Omental fat pad (tissue), 4 donors: ENCODE results near the gene TUBAL3. TPM values are rescaled to one million over a fixed set of nuclear protein-coding genes. Genes with fewer than 3 reads are reported as not detected.

Experiments used
- ATAC-seq: fragments of 150-250 bp; one replicate; pipeline ENCODE4 v1.9.1; 2016; ENCODE audit warnings: mild to moderate bottlenecking, moderate library complexity; ENCODE audit not compliant: low FRiP score
- DNase-seq: peaks from one replicate; pipeline ENCODE4 v3.0.0-alpha.2; 2019; ENCODE audit warnings: low spot score
- total RNA-seq, 4 donors: library from RNA; depleted of rRNA; stranded (reverse); fragments of >200 nt; gene quantifications; one replicate each; pipeline ENCODE4 v1.1.0, GENCODE V29; 2016
- TF ChIP-seq, protein P1 (sequence below), 3 donors: fragments of 450-650 bp; IDR thresholded peaks; one replicate each; pipeline ENCODE4 v1.5.1; 2016 to 2017; ENCODE audit warnings: antibody characterized with exemption in 3 of 3, mild to moderate bottlenecking in 3 of 3, moderate library complexity in 2 of 3

Gene TUBAL3
- total RNA-seq, 4 donors from 2014 or later = not detected

DNA sequence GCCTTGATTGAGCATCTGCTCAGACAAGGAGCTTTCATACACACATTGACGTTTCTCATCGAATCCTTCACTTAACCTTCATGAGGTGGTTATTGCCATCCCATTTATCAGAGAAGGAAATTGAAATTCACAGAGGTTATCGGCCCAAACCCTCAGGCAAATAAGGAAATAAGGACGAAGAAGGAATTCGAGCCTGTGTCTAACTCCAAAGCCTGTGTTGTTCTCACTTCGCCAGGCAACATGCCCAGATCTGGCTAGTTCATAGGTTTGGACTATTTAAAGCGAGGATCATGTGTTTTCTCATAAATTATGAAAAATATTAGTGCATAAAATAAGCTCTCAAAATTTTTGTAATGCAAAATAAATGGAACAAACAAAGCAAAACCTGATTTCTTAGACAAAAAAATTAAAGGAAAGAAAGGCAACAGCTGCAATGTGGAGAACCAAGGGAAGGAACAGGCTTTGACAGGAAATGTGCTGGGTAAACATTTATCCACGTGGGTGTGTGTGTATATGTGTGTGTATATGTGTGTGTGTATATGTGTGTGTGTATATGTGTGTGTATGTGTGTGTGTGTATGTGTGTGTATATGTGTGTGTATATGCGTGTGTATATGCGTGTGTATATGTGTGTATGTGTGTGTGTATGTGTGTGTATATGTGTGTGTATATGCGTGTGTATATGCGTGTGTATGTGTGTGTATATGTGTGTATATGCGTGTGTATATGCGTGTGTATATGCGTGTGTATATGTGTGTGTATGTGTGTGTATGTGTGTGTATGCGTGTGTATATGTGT lies 35.1 kb downstream of the TUBAL3 start:
- ATAC-seq (no peak), DNase-seq (no peak)
- TF ChIP-seq, protein P1, sequence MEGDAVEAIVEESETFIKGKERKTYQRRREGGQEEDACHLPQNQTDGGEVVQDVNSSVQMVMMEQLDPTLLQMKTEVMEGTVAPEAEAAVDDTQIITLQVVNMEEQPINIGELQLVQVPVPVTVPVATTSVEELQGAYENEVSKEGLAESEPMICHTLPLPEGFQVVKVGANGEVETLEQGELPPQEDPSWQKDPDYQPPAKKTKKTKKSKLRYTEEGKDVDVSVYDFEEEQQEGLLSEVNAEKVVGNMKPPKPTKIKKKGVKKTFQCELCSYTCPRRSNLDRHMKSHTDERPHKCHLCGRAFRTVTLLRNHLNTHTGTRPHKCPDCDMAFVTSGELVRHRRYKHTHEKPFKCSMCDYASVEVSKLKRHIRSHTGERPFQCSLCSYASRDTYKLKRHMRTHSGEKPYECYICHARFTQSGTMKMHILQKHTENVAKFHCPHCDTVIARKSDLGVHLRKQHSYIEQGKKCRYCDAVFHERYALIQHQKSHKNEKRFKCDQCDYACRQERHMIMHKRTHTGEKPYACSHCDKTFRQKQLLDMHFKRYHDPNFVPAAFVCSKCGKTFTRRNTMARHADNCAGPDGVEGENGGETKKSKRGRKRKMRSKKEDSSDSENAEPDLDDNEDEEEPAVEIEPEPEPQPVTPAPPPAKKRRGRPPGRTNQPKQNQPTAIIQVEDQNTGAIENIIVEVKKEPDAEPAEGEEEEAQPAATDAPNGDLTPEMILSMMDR (IDR thresholded peaks at IDR 0.05) = no peak

DNA sequence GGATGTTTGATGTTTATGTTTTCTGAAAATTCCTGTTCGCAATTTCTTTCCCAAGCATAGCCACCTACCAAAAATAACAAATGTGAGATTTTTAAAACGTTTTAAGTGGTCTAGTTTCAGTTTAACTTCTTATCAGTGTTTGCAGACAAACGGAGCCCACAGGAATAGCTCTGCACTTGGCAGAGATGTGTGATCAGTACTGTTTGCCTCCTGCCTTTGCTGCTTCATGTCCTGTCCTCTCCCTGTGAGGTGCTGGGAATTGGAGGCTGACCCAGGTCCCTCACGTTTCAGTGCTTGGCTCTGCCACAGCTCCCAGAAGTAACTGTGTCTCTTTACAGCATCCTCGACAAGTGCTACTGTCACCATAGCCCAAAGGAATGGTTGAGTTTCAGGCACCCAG lies 38.7 kb downstream of the TUBAL3 start:
- TF ChIP-seq, protein P1 (IDR thresholded peaks at IDR 0.05) = no peak
- DNase-seq = no peak
- no peak for ATAC-seq

DNA sequence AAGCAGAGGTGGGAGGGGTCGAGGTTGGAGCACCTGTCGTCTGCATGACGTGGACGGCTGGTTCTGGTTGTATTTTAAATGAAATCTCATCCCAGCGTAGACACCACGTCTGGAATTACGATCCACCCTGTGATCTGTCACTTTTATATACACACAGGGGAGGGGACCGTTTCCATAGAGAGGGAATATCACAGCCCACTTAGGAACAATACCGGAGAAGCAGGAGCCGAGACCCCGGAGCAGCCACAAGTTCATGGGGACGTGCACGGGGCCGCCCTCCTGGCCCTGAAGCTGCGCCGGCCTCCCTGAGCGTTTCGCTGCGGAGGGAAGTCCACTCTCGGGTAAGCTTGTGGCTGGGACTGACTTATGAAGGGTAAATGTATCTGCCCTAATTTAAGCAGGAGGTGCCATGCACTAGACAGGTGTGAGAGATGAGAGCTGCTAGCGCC lies 39.7 kb downstream of the TUBAL3 start, which contains the start of gene UCN3:
TSS of gene UCN3 (plus strand) at position 77 of the 449 bp plus-strand sequence. CDS start 8,755 bp downstream, outside the sequence.
- TF ChIP-seq, protein P1 (IDR thresholded peaks at IDR 0.05) = no peak
- DNase-seq (no peak), ATAC-seq (no peak)

DNA sequence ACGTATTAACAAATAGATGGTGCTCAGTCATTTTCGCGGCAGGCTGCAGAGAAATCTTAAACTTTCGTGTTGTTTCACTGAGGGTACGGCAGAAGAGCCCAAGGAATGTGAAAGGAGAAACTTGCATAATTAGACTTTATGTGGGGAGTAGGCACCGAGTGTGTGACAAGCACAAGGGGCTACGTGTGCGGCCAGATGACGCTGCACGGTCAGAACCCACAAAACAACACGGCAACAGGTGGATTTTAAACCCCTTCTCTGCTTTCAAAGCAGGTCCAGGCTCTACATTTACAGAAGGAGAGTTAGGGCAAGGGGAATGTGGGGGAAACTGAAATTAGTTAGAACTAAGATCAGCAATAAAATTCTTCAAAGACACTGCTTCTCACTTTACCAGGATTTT lies 40.3 kb downstream of the TUBAL3 start:
- TF ChIP-seq, protein P1 (IDR thresholded peaks at IDR 0.05) = no peak
- ATAC-seq (no peak), DNase-seq (no peak)

DNA sequence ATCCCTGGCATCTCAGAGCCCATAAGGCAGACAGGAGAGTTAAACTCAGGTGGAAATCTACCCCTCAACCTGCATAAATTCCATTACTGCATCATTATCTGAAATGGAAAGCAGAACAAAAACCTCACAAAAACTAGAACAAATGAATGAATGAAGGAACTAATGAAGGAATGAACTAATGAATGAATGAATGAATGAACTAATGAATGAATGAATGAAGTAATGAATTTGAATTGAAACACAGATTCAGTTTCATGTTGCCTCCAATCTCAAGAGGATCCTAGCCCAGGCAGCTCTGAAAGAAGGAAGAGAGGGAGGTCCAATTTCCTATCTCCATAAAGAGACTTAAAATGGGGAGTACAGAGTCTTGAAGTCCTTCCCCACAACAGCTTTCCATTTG lies 41.8 kb downstream of the TUBAL3 start:
- no peak for ATAC-seq
- TF ChIP-seq, protein P1 (IDR thresholded peaks at IDR 0.05) = no peak
- no peak for DNase-seq

DNA sequence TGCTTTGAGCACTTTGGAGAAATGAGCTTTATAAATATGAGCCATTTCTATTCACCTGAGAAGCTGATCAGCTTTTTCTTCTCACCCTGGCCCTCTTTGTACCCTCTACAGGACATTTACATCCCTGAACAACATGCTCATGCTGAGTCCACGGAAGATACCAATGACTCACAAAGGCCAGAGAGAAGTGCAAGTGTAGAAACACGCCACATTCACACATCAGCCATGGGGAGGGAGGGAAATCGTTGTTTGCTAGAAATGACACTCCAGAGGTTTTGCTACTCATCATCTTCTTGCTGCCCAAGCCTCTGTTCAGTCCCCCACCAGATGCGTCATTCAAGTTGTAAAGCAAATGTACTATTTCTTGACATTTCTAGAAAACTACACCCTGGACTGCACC lies 42.7 kb downstream of the TUBAL3 start:
- TF ChIP-seq, protein P1 (IDR thresholded peaks at IDR 0.05) = no peak
- DNase-seq (no peak), ATAC-seq (no peak)
